GM19035 (cell line): ENCODE results near the gene TRAFD1.
A peak's percentile ranks its signal among the peaks of the same experiment; 100 is the strongest.

ENCODE experiments used
- ATAC-seq: cut with Tn5 transposase; IDR thresholded peaks from one replicate; pipeline ENCODE4 v1.9.1; 2021; ENCODE audit not compliant: unreplicated experiment

TRAFD1 gene

GRCh38 chr12:112115259-112116045 is 9.9 kb upstream of the TRAFD1 start:
- no peak for ATAC-seq

GRCh38 chr12:112116232-112117060 is 8.9 kb upstream of the TRAFD1 start:
- no peak for ATAC-seq

- no peak for ATAC-seq
Observed at GRCh38 chr12:112117685-112118084, 7.7 kb upstream of the TRAFD1 start.

- no peak for ATAC-seq
Observed at GRCh38 chr12:112121780-112122565, 3.4 kb upstream of the TRAFD1 start.

- ATAC-seq: no peak
Observed at GRCh38 chr12:112122823-112123690, 2.3 kb upstream of the TRAFD1 start.

GRCh38 chr12:112124918-112125249 is 476 bp upstream of the TRAFD1 start:
- no peak for ATAC-seq

GRCh38 chr12:112126000-112126438 is 659 bp downstream of the TRAFD1 start:
- ATAC-seq: no peak

GRCh38 chr12:112126911-112127310 is 1.6 kb downstream of the TRAFD1 start:
- no peak for ATAC-seq

GRCh38 chr12:112130441-112130998 is 5.2 kb downstream of the TRAFD1 start:
- peak; percentile 47 for ATAC-seq

GRCh38 chr12:112131686-112132085 is 6.3 kb downstream of the TRAFD1 start:
- no peak for ATAC-seq

GRCh38 chr12:112133418-112133817 is 8.1 kb downstream of the TRAFD1 start:
- no peak for ATAC-seq

GRCh38 chr12:112134731-112135130 is 9.4 kb downstream of the TRAFD1 start:
- no peak for ATAC-seq

- ATAC-seq: no peak
Observed at GRCh38 chr12:112140728-112141127, 15.4 kb downstream of the TRAFD1 start.

- ATAC-seq: no peak
Observed at GRCh38 chr12:112146123-112146522, 20.8 kb downstream of the TRAFD1 start.

GRCh38 chr12:112148031-112148513 is 22.7 kb downstream of the TRAFD1 start:
- no peak for ATAC-seq

GRCh38 chr12:112149596-112149995 is 24.2 kb downstream of the TRAFD1 start:
- no peak for ATAC-seq

GRCh38 chr12:112151766-112152541 is 26.6 kb downstream of the TRAFD1 start:
- ATAC-seq: no peak

GRCh38 chr12:112153181-112153892 is 28.0 kb downstream of the TRAFD1 start:
- ATAC-seq: no peak

- ATAC-seq: no peak
Observed at GRCh38 chr12:112153893-112154219, 28.5 kb downstream of the TRAFD1 start.
